Measurements from ENCODE around the gene ITGA7. TPM values are rescaled to one million over a fixed set of nuclear protein-coding genes. Genes with fewer than 3 reads are reported as not detected.

Gene ITGA7
- total and polyA plus RNA-seq, 2 of the 8 experiments (the other 6 are each of a cell fraction or from before 2014, with no cell fraction given) = 57.6 to 86.1 TPM

DNA sequence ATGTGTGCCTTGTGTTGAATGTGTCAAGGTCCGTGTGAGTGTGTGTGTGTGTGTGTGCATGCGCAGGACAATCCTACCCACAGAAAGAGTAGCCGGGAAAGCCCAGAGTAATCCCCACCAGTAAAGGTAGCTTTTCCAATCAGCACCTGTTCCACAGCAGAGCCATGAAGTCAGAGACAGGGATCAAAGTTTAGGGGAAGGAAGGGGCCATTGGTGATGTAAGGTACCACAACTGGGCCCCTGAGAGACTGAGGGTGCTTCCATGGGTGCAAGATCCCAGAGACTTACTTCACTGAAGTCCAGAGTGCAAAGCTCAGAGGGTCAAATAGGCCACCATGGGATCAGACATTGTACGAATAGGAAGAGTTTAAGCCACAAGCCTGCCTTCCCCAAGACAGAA is 50.5 kb downstream of the ITGA7 start (continued):
- no peak for TF ChIP-seq POLR2AphosphoS5 (IDR thresholded peaks at IDR 0.05; ENCODE audit: low read depth, low read length)
- no peak for TF ChIP-seq CBX8 (IDR thresholded peaks at IDR 0.05; ENCODE audit: borderline replicate concordance, low read depth, low read length)
- TF ChIP-seq SAP30 (IDR thresholded peaks at IDR 0.05; ENCODE audit: insufficient read depth, insufficient replicate concordance, low read length) = no peak
- no peak for TF ChIP-seq ATF3 (IDR thresholded peaks at IDR 0.05; ENCODE audit: insufficient read depth, low read depth, low read length)
